Ovary (tissue), 3 donors: Measurements from ENCODE around the gene CEP76.

ENCODE experiments used
- CTCF ChIP-seq, 3 donors: fragments of 450-650 bp in 2 of 3; fragments of 200-600 bp in 1 of 3; IDR thresholded peaks; one replicate each; pipeline versions ENCODE4 v1.5.1 to v1.8.0; 2016 to 2022; ENCODE audit warnings: antibody characterized with exemption in 3 of 3, mild to moderate bottlenecking in 1 of 3
- POLR2A ChIP-seq: fragments of 450-650 bp; IDR thresholded peaks from one replicate; pipeline ENCODE4 v1.6.1; 2017; ENCODE audit warnings: antibody characterized with exemption, mild to moderate bottlenecking, moderate library complexity
- donor health status: DM: no; HTN: no; CAD: no.

- TF ChIP-seq CTCF (IDR thresholded peaks at IDR 0.05): no peak
- TF ChIP-seq POLR2A: no peak
These were observed 34.9 kb upstream of the CEP76 start for GRCh38 chr18:12737243-12737902.
